Stimulated activated naive CD4-positive, alpha-beta T cell (primary cell): ENCODE results near the gene EHBP1.

ENCODE experiments used
- DNase-seq, 6 experiments: peaks; one replicate each; lab custom pipeline; 2025; lab: John Stamatoyannopoulos, UW

Gene EHBP1

GRCh38 chr2:62884514-62884913 is 179.0 kb downstream of the EHBP1 start:
- no peak for DNase-seq

- no peak for DNase-seq
These were observed 189.6 kb downstream of the EHBP1 start for GRCh38 chr2:62894966-62895631.

GRCh38 chr2:62895632-62896009 is 190.1 kb downstream of the EHBP1 start:
- DNase-seq: no peak

- DNase-seq: no peak
These were observed 191.8 kb downstream of the EHBP1 start for GRCh38 chr2:62897187-62897827.

- DNase-seq: no peak
These were observed 198.8 kb downstream of the EHBP1 start for GRCh38 chr2:62904344-62904743.

GRCh38 chr2:62908145-62908544 is 202.6 kb downstream of the EHBP1 start:
- no peak for DNase-seq

GRCh38 chr2:62913311-62913710 is 207.8 kb downstream of the EHBP1 start:
- DNase-seq: no peak

- no peak for DNase-seq
These were observed 213.5 kb downstream of the EHBP1 start for GRCh38 chr2:62919041-62919440.

- DNase-seq: no peak
These were observed 214.6 kb downstream of the EHBP1 start for GRCh38 chr2:62920070-62920469.

GRCh38 chr2:62923242-62923641 is 217.7 kb downstream of the EHBP1 start:
- no peak for DNase-seq

- no peak for DNase-seq
These were observed 218.4 kb downstream of the EHBP1 start for GRCh38 chr2:62923881-62924280.

GRCh38 chr2:62928015-62928414 is 222.5 kb downstream of the EHBP1 start:
- no peak for DNase-seq

- DNase-seq: no peak
These were observed 226.0 kb downstream of the EHBP1 start for GRCh38 chr2:62931536-62931935.

- DNase-seq: no peak
These were observed 227.9 kb downstream of the EHBP1 start for GRCh38 chr2:62933398-62933917.

- DNase-seq: no peak
These were observed 229.0 kb downstream of the EHBP1 start for GRCh38 chr2:62934517-62934916.

GRCh38 chr2:62938126-62938525 is 232.6 kb downstream of the EHBP1 start:
- no peak for DNase-seq

GRCh38 chr2:62939735-62940491 is 234.4 kb downstream of the EHBP1 start:
- DNase-seq: no peak

- DNase-seq: no peak
These were observed 235.2 kb downstream of the EHBP1 start for GRCh38 chr2:62940697-62941096.

GRCh38 chr2:62941413-62941812 is 235.9 kb downstream of the EHBP1 start:
- no peak for DNase-seq

- DNase-seq: no peak
These were observed 238.8 kb downstream of the EHBP1 start for GRCh38 chr2:62944362-62944761.

- no peak for DNase-seq
These were observed 241.9 kb downstream of the EHBP1 start for GRCh38 chr2:62947403-62947802.

- no peak for DNase-seq
These were observed 251.1 kb downstream of the EHBP1 start for GRCh38 chr2:62956651-62957050.

- no peak for DNase-seq
These were observed 252.7 kb downstream of the EHBP1 start for GRCh38 chr2:62958206-62958605.
